NCI-H1436 (cell line): Measurements from ENCODE around the gene OSBPL1A.

ENCODE experiments used
- DNase-seq: peaks from one replicate; lab custom pipeline; 2025; lab: John Stamatoyannopoulos, UW

The OSBPL1A gene

GRCh38 chr18:24267878-24268277 is 129.7 kb downstream of the OSBPL1A start:
- DNase-seq, result no peak

- no peak for DNase-seq
These were observed 131.5 kb downstream of the OSBPL1A start for GRCh38 chr18:24266131-24266530.

GRCh38 chr18:24265502-24266064 is 132.0 kb downstream of the OSBPL1A start:
- DNase-seq, result no peak

- no peak for DNase-seq
These were observed 134.6 kb downstream of the OSBPL1A start for GRCh38 chr18:24263050-24263449.

- DNase-seq, result no peak
These were observed 135.5 kb downstream of the OSBPL1A start for GRCh38 chr18:24262087-24262486.

GRCh38 chr18:24259869-24260641 is 137.6 kb downstream of the OSBPL1A start:
- no peak for DNase-seq

GRCh38 chr18:24254071-24254470 is 143.6 kb downstream of the OSBPL1A start:
- DNase-seq, result no peak

- no peak for DNase-seq
These were observed 147.9 kb downstream of the OSBPL1A start for GRCh38 chr18:24249716-24250115.

- no peak for DNase-seq
These were observed 149.3 kb downstream of the OSBPL1A start for GRCh38 chr18:24248359-24248758.

GRCh38 chr18:24246143-24246542 is 151.5 kb downstream of the OSBPL1A start:
- no peak for DNase-seq

GRCh38 chr18:24244698-24245097 is 152.9 kb downstream of the OSBPL1A start:
- DNase-seq, result no peak

- no peak for DNase-seq
These were observed 153.9 kb downstream of the OSBPL1A start for GRCh38 chr18:24243677-24244076.

- no peak for DNase-seq
These were observed 158.3 kb downstream of the OSBPL1A start for GRCh38 chr18:24239341-24239740.

GRCh38 chr18:24238387-24238786 is 159.2 kb downstream of the OSBPL1A start:
- no peak for DNase-seq

GRCh38 chr18:24234850-24235418 is 162.7 kb downstream of the OSBPL1A start:
- no peak for DNase-seq

- no peak for DNase-seq
These were observed 163.3 kb downstream of the OSBPL1A start for GRCh38 chr18:24234330-24234729.

- no peak for DNase-seq
These were observed 164.8 kb downstream of the OSBPL1A start for GRCh38 chr18:24232800-24233199.

GRCh38 chr18:24231773-24232735 is 165.6 kb downstream of the OSBPL1A start:
- DNase-seq, result no peak

GRCh38 chr18:24230766-24231165 is 166.9 kb downstream of the OSBPL1A start:
- no peak for DNase-seq

- no peak for DNase-seq
These were observed 169.0 kb downstream of the OSBPL1A start for GRCh38 chr18:24228667-24229041.

- DNase-seq, result no peak
These were observed 169.5 kb downstream of the OSBPL1A start for GRCh38 chr18:24227977-24228666.

- DNase-seq, result no peak
These were observed 177.3 kb downstream of the OSBPL1A start for GRCh38 chr18:24220318-24220688.
